SIG-M5 treated with dmso at 0.1 percent for 504 hours (cell line): ENCODE results near the gene CDC5L.

ENCODE experiments used
- DNase-seq: peaks from one replicate; lab custom pipeline; 2025; ENCODE audit not compliant: unreplicated experiment; lab: John Stamatoyannopoulos, UW

Gene CDC5L

DNA sequence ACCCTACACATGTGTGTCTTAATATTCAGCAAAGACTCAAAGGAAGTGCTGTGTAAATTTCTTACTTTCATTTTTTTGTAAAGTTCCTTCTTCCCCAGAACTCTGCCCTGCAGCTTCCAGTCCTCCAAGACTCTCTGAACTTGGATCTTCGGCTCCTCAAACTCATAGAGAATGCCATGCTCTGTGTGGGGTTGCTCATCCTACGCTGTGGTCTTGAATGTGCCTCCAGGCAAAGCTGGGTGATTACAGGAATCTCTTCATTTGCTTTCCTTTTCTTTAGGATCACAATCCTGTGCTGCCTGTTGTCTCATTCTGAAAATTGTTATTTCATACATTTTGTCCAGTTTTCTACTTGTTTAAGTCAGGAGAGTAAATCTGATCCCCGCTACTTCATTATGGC, 14.5 kb upstream of the CDC5L start:
- no peak for DNase-seq

GRCh38 chr6:44373787-44374186, 13.7 kb upstream of the CDC5L start:
- no peak for DNase-seq

GRCh38 chr6:44375071-44375470, 12.4 kb upstream of the CDC5L start:
- no peak for DNase-seq

GRCh38 chr6:44377484-44377883, 10.0 kb upstream of the CDC5L start:
- no peak for DNase-seq

DNA sequence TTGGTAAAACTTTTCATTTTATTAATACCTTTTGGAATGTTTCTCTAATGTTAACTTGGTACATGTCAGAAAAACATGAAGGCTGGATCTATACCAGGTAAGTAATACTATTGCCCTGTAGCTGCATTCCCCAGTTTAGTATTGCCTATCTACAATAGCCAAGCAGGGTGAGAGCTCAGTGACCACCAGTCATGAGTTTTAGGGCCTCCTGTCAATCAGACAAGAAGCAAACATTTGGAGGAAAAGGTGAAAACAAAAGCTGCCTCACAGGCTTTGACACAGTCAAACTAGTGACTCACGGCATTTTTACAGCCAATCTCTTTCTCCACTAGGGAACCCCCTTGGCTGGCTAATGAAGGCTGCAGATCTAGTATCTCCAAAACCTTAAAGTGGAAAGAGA, 9.5 kb upstream of the CDC5L start:
- DNase-seq, result no peak

- peak; percentile 80 for DNase-seq
Measured at GRCh38 chr6:44381739-44382138, 5.8 kb upstream of the CDC5L start.

- no peak for DNase-seq
Measured at GRCh38 chr6:44386364-44386928, 1.1 kb upstream of the CDC5L start.

DNA sequence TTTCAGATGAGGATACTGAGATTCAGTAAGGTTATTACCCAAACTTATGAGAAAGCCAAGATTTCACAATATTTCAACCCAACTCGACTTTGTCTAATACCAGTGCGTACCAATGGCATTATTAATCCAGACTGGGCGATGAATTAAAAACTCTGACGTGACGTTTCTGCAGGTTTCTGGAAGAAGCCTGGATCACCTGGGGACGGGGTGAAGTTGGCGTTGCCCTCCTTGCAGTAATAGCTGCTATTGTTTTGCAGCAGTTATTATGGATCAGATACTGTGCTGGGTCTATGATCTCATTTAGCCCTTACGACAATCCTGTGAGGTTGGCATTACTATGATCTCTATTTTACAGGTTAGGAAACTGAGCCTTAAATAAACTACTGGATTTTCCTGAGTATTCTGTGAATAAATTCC, 569 bp upstream of the CDC5L start:
- DNase-seq, result no peak

GRCh38 chr6:44388135-44388487, 605 bp downstream of the CDC5L start:
- peak; percentile 42 for DNase-seq

GRCh38 chr6:44388887-44389286, 1.4 kb downstream of the CDC5L start:
- DNase-seq, result no peak

DNA sequence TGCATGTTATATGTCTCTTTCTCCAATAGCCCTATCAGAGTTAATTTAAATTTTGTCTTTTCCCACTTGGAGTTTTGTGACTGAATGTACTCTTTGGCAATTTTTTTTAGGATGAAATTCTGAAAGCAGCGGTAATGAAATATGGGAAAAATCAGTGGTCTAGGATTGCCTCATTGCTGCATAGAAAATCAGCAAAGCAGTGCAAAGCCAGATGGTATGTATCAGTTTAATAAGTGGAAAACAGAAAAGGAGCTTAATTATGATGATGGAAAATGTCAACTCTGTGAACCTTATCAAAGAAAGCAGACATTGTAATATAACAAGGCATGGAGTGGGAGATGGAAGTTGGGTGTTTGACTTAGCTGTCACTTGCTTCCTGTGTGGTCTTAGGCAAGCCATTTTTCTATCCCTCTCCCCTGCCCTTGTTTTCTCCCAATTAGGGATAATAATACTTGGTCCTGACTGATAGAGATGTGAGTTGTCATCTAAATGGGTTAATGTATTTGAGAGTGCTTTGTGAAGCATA, 2.7 kb downstream of the CDC5L start:
- DNase-seq, result no peak

- DNase-seq, result no peak
Measured at GRCh38 chr6:44395501-44395900, 8.0 kb downstream of the CDC5L start.

DNA sequence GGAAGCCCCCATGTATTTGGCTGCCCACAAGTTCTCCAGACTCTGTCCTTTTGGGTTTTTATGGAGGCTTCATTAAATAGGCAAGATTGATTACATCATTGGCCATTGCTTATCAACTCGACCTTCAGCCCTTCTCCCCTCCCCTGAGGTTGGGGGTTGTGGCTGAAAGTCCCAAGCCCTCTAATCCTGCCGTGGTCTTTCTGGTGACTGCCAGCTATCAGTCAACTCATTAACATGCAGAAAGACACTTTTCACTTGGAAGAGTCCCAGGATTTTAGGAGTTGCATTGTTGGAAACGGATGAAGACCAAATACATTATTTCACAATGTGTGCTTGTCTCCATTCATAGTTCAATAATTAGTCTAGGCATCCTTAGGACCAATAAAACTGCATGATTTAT, 9.5 kb downstream of the CDC5L start:
- DNase-seq, result no peak

GRCh38 chr6:44397424-44398164, 10.1 kb downstream of the CDC5L start:
- no peak for DNase-seq

DNA sequence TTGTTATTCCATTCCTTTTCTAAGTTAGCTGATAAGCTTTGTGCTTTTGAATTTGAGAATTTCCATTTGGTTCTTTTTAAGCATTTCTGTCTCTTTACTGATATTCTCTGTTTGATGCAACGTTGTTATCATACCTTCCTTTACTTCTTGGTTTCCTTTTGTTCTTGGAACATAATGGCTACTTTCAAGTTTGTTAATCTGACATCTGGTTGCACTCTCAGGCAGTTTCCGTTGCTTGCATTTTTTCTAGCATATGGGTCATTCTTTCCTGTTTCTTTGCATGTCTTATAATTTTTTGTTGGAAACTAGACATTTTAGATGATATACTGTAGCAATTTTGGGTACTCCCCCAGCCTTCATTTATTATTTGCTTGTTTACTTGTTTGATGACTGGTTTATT, 12.5 kb downstream of the CDC5L start:
- DNase-seq, result no peak

DNA sequence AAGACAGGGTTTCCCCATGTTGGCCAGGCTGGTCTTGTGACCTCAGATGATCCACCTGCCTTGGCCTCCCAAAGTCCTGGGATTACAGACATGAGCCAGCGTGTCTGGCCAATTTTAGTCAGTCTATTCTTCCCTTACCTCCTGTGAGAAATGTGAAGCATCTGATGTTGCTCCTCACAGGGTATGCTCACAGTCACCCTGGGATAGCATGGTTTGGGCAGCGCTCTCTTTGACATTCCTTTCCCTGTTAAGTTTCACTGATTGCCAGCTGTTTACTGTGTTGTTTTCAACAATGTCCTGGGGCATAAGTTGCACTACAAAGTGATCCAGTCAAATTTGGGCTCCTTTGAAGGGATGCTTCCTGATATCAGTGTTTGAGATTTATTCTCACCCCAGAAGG, 13.1 kb downstream of the CDC5L start:
- no peak for DNase-seq

DNA sequence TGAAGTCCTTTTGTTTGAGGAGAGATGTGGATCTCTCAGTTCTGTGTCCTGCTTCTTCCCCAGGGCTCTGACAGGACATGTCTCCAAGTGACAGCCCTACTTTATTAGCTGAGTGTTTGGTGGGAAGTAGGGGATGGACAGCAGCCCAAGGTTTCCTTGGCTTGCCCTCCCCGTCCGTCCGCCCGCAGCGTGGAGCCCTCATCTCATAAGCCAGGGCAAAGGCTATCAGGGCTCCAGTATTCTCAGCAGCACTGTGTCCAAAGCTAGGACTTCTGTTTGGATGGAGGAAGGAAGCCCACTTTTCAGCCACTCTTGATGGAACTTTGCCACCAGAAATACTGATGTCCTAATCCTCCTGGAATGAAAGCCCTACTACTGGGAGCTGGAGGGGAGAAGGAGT, 13.6 kb downstream of the CDC5L start:
- no peak for DNase-seq

DNA sequence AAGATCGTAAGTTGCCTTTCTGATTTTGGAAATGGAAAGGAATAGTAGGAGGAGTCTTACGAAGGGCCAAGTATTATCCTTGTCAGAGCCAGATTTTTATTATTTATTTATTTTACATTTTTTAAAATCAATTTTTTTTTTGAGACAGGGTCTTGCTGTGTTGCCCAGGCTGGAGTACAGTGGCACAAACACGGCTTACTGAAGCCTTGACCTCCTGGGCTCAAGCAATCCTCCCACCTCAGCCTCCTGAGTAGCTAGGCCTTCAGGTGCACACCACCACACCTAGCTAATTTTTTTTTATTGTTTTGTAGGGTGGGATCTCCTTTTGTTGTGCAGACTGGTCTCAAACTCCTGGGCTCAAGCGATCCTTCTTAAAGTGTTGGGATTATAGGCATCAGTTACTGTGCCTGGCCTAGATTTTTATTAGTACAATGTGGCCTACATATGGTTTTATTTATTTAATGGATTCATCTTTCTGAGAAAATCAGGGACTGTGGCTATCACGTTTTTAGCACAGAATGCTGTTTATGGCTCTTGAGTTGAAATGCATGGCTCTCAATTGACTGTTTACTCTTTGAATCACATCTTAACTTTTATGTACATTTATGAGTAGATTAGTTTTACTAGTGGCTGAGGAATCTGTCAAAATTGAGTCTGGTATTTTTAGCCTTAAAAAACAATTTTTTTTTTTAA, 16.7 kb downstream of the CDC5L start:
- DNase-seq, result no peak

GRCh38 chr6:44404715-44405099, 17.2 kb downstream of the CDC5L start:
- no peak for DNase-seq

GRCh38 chr6:44407951-44408670, 20.6 kb downstream of the CDC5L start:
- no peak for DNase-seq

DNA sequence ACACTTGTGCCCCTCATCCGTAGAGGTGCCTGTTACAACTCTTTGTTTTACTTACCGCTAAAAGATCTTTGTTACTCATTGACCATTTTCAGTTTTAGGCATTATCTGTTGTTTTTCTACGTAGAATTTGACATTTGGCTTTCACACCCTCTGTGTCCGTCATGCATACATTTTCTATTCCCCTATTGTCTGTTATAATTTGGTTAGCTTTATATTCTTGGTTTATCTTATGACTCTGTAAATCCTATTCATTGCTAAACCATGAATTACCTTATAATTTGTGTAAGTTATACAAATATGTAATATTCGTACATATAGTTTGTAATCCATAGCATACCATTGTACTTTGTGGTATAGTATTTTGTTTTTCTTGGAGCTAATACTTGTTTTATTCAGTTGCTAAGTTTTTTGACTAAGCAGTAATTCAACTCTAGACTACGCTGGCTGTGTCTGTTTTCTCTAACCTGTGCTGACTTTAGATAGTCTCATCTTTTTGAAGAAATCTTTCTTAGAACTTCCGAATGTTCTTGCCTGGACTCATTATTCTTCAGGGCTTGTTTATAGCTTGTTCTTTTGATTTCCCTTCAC, 21.8 kb downstream of the CDC5L start:
- DNase-seq, result no peak
